Peyer's patch (tissue), 4 donors: ENCODE measurements around the gene UQCR10. TPM values are rescaled to one million over a fixed set of nuclear protein-coding genes. Genes with fewer than 3 reads are reported as not detected.

ENCODE experiments used
- DNase-seq, 3 donors: peaks; one replicate each; pipeline ENCODE4 v3.0.0-alpha.2; 2017 to 2019
- H3K27ac ChIP-seq, 4 donors: fragments of 200-600 bp; sonication (generic); one replicate each; pipeline ENCODE4 v1.5.1; 2016 to 2019
- H3K27me3 ChIP-seq, 2 donors: fragments of 200-600 bp; sonication (generic); one replicate each; pipeline ENCODE4 v1.5.1; 2019
- H3K36me3 ChIP-seq, 3 donors: fragments of 200-600 bp; sonication (generic); one replicate each; pipeline ENCODE4 v1.5.1; 2016 to 2019
- H3K4me1 ChIP-seq, 4 donors: fragments of 200-600 bp; sonication (generic); one replicate each; pipeline ENCODE4 v1.5.1; 2016 to 2019
- H3K4me3 ChIP-seq, 4 donors: fragments of 200-600 bp; sonication (generic); 1 replicate in 3 of 4; 2 replicates in 1 of 4; pipeline ENCODE4 v1.5.1; 2016 to 2019; ENCODE audit warnings: mild to moderate bottlenecking in 1 of 4
- H3K9me3 ChIP-seq, 4 donors: fragments of 200-600 bp; sonication (generic); one replicate each; pipeline ENCODE4 v1.5.1; 2016 to 2019; ENCODE audit warnings: mild to moderate bottlenecking in 1 of 4
- CTCF ChIP-seq, 6 experiments: fragments of 450-650 bp in 4 of 6; fragments of 200-600 bp in 2 of 6; sonication (generic) in 1 of 6; IDR thresholded peaks; one replicate each; pipeline ENCODE4 v1.5.1; 2017 to 2019; ENCODE audit warnings: antibody characterized with exemption in 6 of 6, mild to moderate bottlenecking in 3 of 6, moderate library complexity in 1 of 6
- POLR2A ChIP-seq, 2 donors: fragments of 450-650 bp; IDR thresholded peaks; one replicate each; pipeline ENCODE4 v1.5.1; 2017; ENCODE audit warnings: antibody characterized with exemption in 2 of 2, mild to moderate bottlenecking in 2 of 2, moderate library complexity in 2 of 2
- total RNA-seq, 4 donors: library from RNA; depleted of rRNA; stranded (reverse); fragments of >200 nt; gene quantifications; one replicate each; pipeline ENCODE4 v1.1.0, GENCODE V29; 2016

Gene UQCR10
- total RNA-seq, 4 donors from 2014 or later, result 60.9 to 144 (median 88.2) TPM

DNA sequence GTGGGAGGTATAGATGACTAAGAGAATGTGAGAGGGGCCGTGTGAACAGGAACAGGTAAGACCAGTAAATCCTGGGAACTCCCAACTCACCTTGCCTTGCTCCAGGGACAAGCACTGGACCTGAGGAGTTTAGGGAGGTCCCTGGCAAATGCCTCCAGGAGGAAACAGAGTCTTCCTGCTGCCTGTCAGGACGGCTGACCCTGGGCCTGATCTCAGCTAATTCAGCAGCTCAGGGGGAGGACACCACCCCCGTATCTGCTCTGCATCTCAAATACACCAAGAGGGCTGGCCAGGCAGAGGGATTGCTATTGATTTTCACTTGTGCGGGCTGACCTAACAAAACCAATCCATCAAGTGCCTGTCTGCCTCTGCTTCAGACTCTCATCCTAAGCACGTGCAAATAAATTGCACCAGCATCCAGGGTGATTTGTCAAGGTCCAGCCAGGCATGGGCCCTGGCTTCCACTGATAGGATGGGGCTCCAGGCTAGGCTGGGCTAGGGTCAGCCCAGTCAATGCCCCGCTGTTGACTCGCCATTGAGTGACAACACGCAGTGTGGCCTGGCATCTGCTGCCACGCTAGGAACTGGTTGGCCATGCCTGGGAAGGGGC lies 20.3 kb downstream of the UQCR10 start:
- DNase-seq, result no peak
- no peaks in the 10 kb centered on the region for H3K9me3 ChIP-seq
- TF ChIP-seq POLR2A (IDR thresholded peaks at IDR 0.05), result no peak
- TF ChIP-seq CTCF (IDR thresholded peaks at IDR 0.05), result no peak
- H3K4me3 ChIP-seq, result no peak overlapping the region
- H3K27ac ChIP-seq, result no peak overlapping the region
- H3K4me1 ChIP-seq, result peaks cover 0 to under 1% (median 0%) of the 10 kb centered on the region in 4 donors
- peaks cover 0 to 43% (median 0%) of the 10 kb centered on the region in 3 donors for H3K36me3 ChIP-seq
- H3K27me3 ChIP-seq, result no peaks in the 10 kb centered on the region

GRCh38 chr22:29788339-29789279 lies 21.4 kb downstream of the UQCR10 start:
- no peak for DNase-seq
- Histone ChIP-seq H3K4me1 (no peaks in the 10 kb centered on the region), H3K27me3 (no peaks in the 10 kb centered on the region), H3K4me3 (no peak overlapping the region), H3K9me3 (no peaks in the 10 kb centered on the region), H3K27ac (no peak overlapping the region), H3K36me3 (peaks cover 0 to 55% (median 0%) of the 10 kb centered on the region in 3 donors)
- no peak for TF ChIP-seq CTCF (IDR thresholded peaks at IDR 0.05)

- TF ChIP-seq CTCF (IDR thresholded peaks at IDR 0.05) (no peak), POLR2A (IDR thresholded peaks at IDR 0.05) (no peak)
- DNase-seq, result no peak
- H3K4me3 ChIP-seq, result no peak overlapping the region
- no peaks in the 10 kb centered on the region for H3K27me3 ChIP-seq
- H3K9me3 ChIP-seq, result no peaks in the 10 kb centered on the region
- H3K27ac ChIP-seq, result no peak overlapping the region
- H3K36me3 ChIP-seq, result peaks cover 0 to 69% (median 0%) of the 10 kb centered on the region in 3 donors
- no peaks in the 10 kb centered on the region for H3K4me1 ChIP-seq
These were observed 22.9 kb downstream of the UQCR10 start for GRCh38 chr22:29790061-29790460.

DNA sequence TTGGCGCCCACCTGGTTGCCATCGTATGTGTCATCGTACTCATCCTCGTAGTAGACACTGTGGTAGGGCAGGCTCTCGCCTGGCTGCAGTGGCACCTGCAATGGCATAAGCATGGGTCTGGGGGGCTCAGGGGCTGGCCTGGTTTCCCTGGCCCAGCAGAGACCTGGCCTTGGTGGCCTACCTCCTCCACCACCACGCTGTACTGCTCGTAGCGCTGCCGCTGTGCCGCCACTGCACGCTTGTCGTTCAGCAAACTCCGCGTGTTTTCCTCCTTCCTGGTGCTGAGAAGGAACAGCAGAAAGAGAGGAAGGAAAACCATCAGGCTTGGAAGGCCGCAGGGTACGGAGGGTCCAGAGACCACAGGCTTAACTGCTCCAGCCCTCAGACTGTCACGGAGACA lies 26.2 kb downstream of the UQCR10 start:
- no peak for TF ChIP-seq POLR2A (IDR thresholded peaks at IDR 0.05)
- no peak for TF ChIP-seq CTCF (IDR thresholded peaks at IDR 0.05)
- H3K27ac ChIP-seq, result no peak overlapping the region
- H3K36me3 ChIP-seq, result peaks cover 0 to 98% (median 0%) of the 10 kb centered on the region in 3 donors

GRCh38 chr22:29795663-29796062 lies 28.5 kb downstream of the UQCR10 start:
- no peak for TF ChIP-seq CTCF (IDR thresholded peaks at IDR 0.05)
- no peak for TF ChIP-seq POLR2A (IDR thresholded peaks at IDR 0.05)
- Histone ChIP-seq H3K9me3 (no peaks in the 10 kb centered on the region), H3K27me3 (no peaks in the 10 kb centered on the region), H3K4me3 (no peak overlapping the region), H3K27ac (no peak overlapping the region), H3K4me1 (peaks cover 0 to 13% (median 7%) of the 10 kb centered on the region in 4 donors), H3K36me3 (peaks cover 0 to 96% (median 0%) of the 10 kb centered on the region in 3 donors)
- DNase-seq, result no peak

More for the DNA sequence above, 26.2 kb downstream of the UQCR10 start:
- no peaks in the 10 kb centered on the region for H3K27me3 ChIP-seq
- H3K4me3 ChIP-seq, result no peak overlapping the region
- no peak for DNase-seq
- peaks cover 0 to 4% (median 2%) of the 10 kb centered on the region in 4 donors for H3K4me1 ChIP-seq
- H3K9me3 ChIP-seq, result no peaks in the 10 kb centered on the region
